NCI-H1417 (cell line): ENCODE measurements around the gene MYMX.
A peak's percentile ranks its signal among the peaks of the same experiment; 100 is the strongest.

Source experiments
- DNase-seq, 3 experiments: peaks; one replicate each; lab custom pipeline; 2025; lab: John Stamatoyannopoulos, UW

MYMX gene

GRCh38 chr6:44264154-44265006 is 47.7 kb downstream of the MYMX start:
- no peak for DNase-seq

DNA sequence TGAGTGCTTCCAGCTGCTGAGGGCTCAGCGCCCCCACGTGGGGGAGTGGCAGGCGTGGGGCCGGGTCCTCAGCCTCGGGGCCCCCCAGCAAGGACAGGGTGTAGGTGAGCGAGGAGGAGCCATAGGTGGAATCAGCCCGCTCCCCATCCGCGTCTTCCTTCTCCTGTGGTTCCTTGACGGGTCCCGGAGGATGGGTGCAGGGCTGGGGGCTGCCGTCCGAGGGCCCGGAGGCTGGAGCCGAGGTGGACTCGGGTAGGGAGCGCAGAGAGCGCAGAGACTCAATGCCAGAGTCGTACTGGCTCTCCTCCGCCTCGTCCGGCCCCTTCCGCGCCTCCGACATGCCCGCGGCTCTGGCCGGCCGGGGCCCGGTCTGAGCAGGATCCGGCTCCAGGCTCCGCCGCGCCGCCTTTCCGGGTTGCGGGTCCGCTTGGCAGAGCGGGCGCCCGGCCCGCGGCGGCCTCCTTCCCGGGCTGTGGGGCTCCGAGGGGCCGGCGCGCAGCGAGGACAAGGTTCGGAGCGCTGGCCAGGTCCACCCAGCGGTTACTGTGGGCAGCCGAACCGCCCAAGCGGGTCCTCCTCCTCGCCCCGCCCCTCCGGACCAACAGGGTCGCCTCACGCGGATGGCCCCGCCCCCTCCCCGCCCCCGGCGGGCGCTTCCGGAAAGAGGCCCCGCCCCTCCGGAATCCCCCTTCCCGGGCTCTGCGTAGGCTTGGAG is 48.4 kb downstream of the MYMX start, which contains the start of gene NFKBIE:
NFKBIE (minus strand) TSS at position 545 of the 715 bp plus-strand sequence; CDS start at position 340, 205 bp downstream.
- peak; percentile 88 to 93 (median 90) for DNase-seq

DNA sequence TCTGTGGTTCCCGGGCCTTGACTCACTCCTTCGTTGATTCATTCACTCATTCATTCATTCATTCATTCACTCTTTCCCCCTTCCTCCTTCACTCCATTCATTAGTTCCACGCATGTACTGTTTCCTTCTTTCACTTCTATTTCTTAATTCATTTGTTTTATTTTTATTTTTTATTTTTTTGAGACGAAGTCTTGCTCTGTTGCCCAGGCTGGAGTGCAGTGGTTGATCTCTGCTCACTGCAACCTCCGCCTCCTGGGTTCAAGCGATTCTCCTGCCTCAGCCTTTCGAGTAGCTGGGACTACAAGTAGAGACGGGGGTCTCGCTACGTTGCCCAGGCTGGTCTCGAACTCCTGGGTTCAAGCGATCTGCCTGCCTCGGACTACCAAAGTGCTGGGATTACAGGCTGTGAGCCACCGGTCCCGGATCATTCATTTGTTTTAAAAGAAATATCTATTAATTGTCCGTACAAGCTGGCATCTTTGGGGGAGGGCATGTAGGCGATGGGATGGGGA is 49.1 kb downstream of the MYMX start:
- no peak for DNase-seq

DNA sequence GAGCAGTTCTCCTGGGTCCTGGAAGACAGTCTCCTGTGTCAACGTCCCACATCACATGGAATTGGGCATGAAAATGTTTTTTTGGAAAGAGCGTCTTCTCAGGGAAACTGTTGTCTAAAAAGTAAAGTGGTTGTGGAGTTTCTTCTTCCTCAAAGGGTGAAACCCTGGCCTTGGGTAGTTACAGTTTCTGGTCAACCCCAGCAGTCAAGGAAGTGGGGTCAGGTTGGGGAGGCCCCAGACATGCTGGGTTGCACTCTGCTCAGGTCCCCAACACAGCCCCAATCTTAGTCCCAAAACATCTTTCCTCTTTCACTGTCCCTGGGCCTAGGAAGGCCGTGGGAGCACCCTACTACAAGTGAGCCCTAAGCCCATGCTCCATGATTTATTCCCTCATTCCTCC is 49.6 kb downstream of the MYMX start:
- no peak for DNase-seq

DNA sequence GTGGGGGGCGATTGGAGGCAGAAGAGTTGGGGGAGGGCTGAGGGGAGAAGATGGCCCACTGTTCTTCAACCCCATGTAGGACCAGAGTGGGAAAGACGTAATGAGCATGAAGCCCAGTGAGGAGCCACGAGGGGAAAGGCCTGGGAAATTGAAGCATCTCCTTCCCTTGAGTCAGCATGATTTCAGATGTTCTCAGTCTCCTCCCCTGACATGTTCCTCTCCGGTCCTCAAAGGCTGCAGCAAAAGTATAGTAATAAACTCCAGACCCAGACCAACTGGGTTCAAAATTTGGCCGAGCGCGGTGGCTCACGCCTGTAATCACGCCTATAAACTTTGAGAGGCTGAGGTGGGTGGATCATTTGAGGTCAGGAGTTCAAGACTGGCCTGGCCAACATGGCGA is 50.5 kb downstream of the MYMX start:
- DNase-seq = no peak
